Mesothelial cell of epicardium (in vitro differentiated cells): Measurements from ENCODE around the gene USH1C. TPM values are rescaled to one million over a fixed set of nuclear protein-coding genes. Genes with fewer than 3 reads are reported as not detected.

ENCODE experiments used
- DNase-seq, 2 experiments: peaks; one replicate each; pipeline ENCODE4 v3.0.0; 2021; ENCODE audit warnings: low spot score in 2 of 2; ENCODE audit not compliant: unreplicated experiment in 2 of 2
- H3K27ac Mint-ChIP-seq: 2 replicates; pipeline ENCODE4 v1.8.0; 2021; ENCODE audit warnings: mixed read lengths
- H3K27me3 Mint-ChIP-seq: 2 replicates; pipeline ENCODE4 v1.8.0; 2021; ENCODE audit warnings: low read depth, mixed read lengths
- H3K36me3 Mint-ChIP-seq: 2 replicates; pipeline ENCODE4 v1.8.0; 2021; ENCODE audit warnings: mixed read lengths
- H3K4me1 Mint-ChIP-seq: 2 replicates; pipeline ENCODE4 v1.8.0; 2021; ENCODE audit warnings: mixed read lengths
- H3K4me3 Mint-ChIP-seq: 2 replicates; pipeline ENCODE4 v1.8.0; 2021; ENCODE audit warnings: mild to moderate bottlenecking, moderate library complexity, mixed read lengths
- H3K9me3 Mint-ChIP-seq: 2 replicates; pipeline ENCODE4 v1.8.0; 2021; ENCODE audit warnings: mixed read lengths
- CTCF ChIP-seq: fragments of 200-600 bp; sonication (generic); IDR thresholded peaks from one replicate; pipeline ENCODE4 v1.5.0; 2021; ENCODE audit warnings: antibody characterized with exemption; ENCODE audit not compliant: unreplicated experiment
- total RNA-seq: library from RNA; stranded (reverse); gene quantifications from 3 replicates; pipeline ENCODE4 v1.2.1, GENCODE V29; 2021

Gene USH1C
- total RNA-seq, 1 donor from 2014 or later = 0.54 TPM

GRCh38 chr11:17490938-17491337, 53.3 kb downstream of the USH1C start:
- Mint-ChIP-seq H3K9me3 (no peaks in the 10 kb centered on the region), H3K4me3 (no peak overlapping the region), H3K4me1 (no peaks in the 10 kb centered on the region)

GRCh38 chr11:17490232-17490631, 54.0 kb downstream of the USH1C start:
- H3K27ac Mint-ChIP-seq = no peak overlapping the region
- TF ChIP-seq CTCF = no peak
- DNase-seq = no peak
- peaks cover 73% of the 10 kb centered on the region for H3K27me3 Mint-ChIP-seq
- no peaks in the 10 kb centered on the region for H3K9me3 Mint-ChIP-seq
- no peak overlapping the region for H3K4me3 Mint-ChIP-seq
- no peaks in the 10 kb centered on the region for H3K36me3 Mint-ChIP-seq
- no peaks in the 10 kb centered on the region for H3K4me1 Mint-ChIP-seq

More at GRCh38 chr11:17490938-17491337, 53.3 kb downstream of the USH1C start:
- no peak for TF ChIP-seq CTCF
- no peak for DNase-seq
- H3K27me3 Mint-ChIP-seq = peaks cover 74% of the 10 kb centered on the region
- no peak overlapping the region for H3K27ac Mint-ChIP-seq
- H3K36me3 Mint-ChIP-seq = no peaks in the 10 kb centered on the region

DNA sequence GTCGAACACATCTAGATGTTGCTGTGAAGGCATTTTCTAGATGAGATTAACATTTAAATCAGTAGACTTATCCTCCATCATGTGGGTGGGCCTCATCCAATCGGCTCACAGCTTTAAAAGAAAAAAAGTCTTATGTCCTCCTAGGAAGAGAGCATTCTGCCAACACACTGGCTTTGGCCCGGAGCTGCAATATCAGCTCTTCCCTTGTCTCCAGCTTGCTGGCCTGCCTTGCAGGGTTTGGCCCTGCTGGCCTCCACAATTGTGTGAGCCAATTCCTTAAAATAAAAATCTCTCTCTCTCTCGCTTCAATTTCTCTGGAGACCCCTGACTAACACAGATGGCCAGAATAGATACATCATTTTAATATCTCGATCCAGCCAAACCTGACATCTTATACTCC, 54.5 kb downstream of the USH1C start:
- no peak for DNase-seq
- no peak for TF ChIP-seq CTCF
- Mint-ChIP-seq H3K27ac (no peak overlapping the region), H3K9me3 (no peaks in the 10 kb centered on the region), H3K36me3 (no peaks in the 10 kb centered on the region), H3K4me1 (no peaks in the 10 kb centered on the region), H3K27me3 (peaks cover 76% of the 10 kb centered on the region), H3K4me3 (no peak overlapping the region)

DNA sequence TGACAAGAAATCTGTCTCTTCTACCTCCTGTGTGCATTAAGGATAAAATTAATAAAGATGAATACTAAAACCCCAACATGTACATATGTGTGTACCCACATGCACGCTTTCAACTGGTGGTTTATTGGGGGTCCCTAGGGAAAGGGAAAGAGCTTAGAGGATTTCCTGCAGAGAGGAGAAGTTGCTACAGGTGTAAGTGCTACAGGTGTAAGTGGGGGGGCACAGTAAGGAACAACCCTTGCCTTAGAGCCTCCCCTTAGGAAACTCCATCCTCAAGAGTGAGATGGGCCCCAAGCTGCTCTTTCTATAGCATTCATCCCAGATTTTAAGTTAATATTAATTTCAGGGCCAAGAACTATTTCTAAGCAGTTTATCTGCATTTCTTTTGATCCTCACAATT, 55.7 kb downstream of the USH1C start:
- TF ChIP-seq CTCF = no peak
- Mint-ChIP-seq H3K9me3 (peaks cover 6% of the 10 kb centered on the region), H3K27ac (no peak overlapping the region), H3K4me1 (no peaks in the 10 kb centered on the region), H3K27me3 (peaks cover 79% of the 10 kb centered on the region), H3K36me3 (no peaks in the 10 kb centered on the region), H3K4me3 (no peak overlapping the region)
- DNase-seq = no peak

- Mint-ChIP-seq H3K27me3 (peaks cover 74% of the 10 kb centered on the region), H3K36me3 (no peaks in the 10 kb centered on the region), H3K4me1 (no peaks in the 10 kb centered on the region), H3K27ac (no peak overlapping the region), H3K9me3 (peaks cover 9% of the 10 kb centered on the region), H3K4me3 (no peak overlapping the region)
- TF ChIP-seq CTCF = no peak
- DNase-seq = no peak
Observed at GRCh38 chr11:17486646-17487045, 57.6 kb downstream of the USH1C start.

GRCh38 chr11:17483505-17483904, 60.7 kb downstream of the USH1C start:
- TF ChIP-seq CTCF = no peak
- H3K27ac Mint-ChIP-seq = no peak overlapping the region
- H3K4me1 Mint-ChIP-seq = no peaks in the 10 kb centered on the region
- peaks cover 9% of the 10 kb centered on the region for H3K9me3 Mint-ChIP-seq
- H3K27me3 Mint-ChIP-seq = peaks cover 75% of the 10 kb centered on the region
- H3K36me3 Mint-ChIP-seq = no peaks in the 10 kb centered on the region
- DNase-seq = no peak
- no peak overlapping the region for H3K4me3 Mint-ChIP-seq
